HG03066 (cell line): ENCODE data around the gene PDCD11.
A peak's percentile ranks its signal among the peaks of the same experiment; 100 is the strongest.
"Not testable (repeated sequence)": the region's sequence is repeated elsewhere in the genome, so short reads cannot be mapped to it uniquely, and the experiment has no call there.

Experiments
- ATAC-seq: cut with Tn5 transposase; IDR thresholded peaks from one replicate; pipeline ENCODE4 v1.9.1; 2021; ENCODE audit warnings: low read depth; ENCODE audit not compliant: unreplicated experiment

PDCD11 gene

GRCh38 chr10:103396067-103396788 lies at the start of gene PDCD11, which contains the start of gene ATP5MK:
PDCD11 (plus strand) TSS chr10:103396626; CDS start chr10:103398427, 1,801 bp downstream.
ATP5MK (minus strand) TSS chr10:103396475; CDS start chr10:103392457, 4,018 bp downstream.
- peak; percentile 99 for ATAC-seq

GRCh38 chr10:103350175-103350516 lies 46.3 kb upstream of the PDCD11 start:
- no peak for ATAC-seq

GRCh38 chr10:103350517-103351260 lies 45.7 kb upstream of the PDCD11 start, which contains the start of gene PCGF6:
PCGF6 (minus strand) TSS chr10:103351140; CDS start chr10:103351066, 74 bp downstream.
- ATAC-seq = peak; percentile 73

GRCh38 chr10:103353281-103353680 lies 43.1 kb upstream of the PDCD11 start:
- no peak for ATAC-seq

- not testable (repeated sequence) for ATAC-seq
Observed at GRCh38 chr10:103354567-103354966, 41.9 kb upstream of the PDCD11 start.

GRCh38 chr10:103355906-103356599 lies 40.4 kb upstream of the PDCD11 start:
- ATAC-seq = no peak

- not testable (repeated sequence) for ATAC-seq
Observed at GRCh38 chr10:103359493-103359892, 36.9 kb upstream of the PDCD11 start.

GRCh38 chr10:103360791-103361190 lies 35.6 kb upstream of the PDCD11 start:
- ATAC-seq = not testable (repeated sequence)

GRCh38 chr10:103367379-103367781 lies 29.0 kb upstream of the PDCD11 start:
- no peak for ATAC-seq

GRCh38 chr10:103367782-103368518 lies 28.5 kb upstream of the PDCD11 start, which contains the start of gene TAF5:
TAF5 (plus strand) TSS chr10:103367976; CDS start chr10:103367990, 14 bp downstream.
- ATAC-seq = peak; percentile 66

- no peak for ATAC-seq
Observed at GRCh38 chr10:103373544-103373943, 22.9 kb upstream of the PDCD11 start.

GRCh38 chr10:103374263-103374662 lies 22.2 kb upstream of the PDCD11 start:
- ATAC-seq = no peak

- no peak for ATAC-seq
Observed at GRCh38 chr10:103382769-103383168, 13.7 kb upstream of the PDCD11 start.

GRCh38 chr10:103394180-103394579 lies 2.2 kb upstream of the PDCD11 start:
- no peak for ATAC-seq

- no peak for ATAC-seq
Observed at GRCh38 chr10:103395754-103396066, 716 bp upstream of the PDCD11 start.

- no peak for ATAC-seq
Observed at GRCh38 chr10:103396789-103397087, 312 bp downstream of the PDCD11 start.

- ATAC-seq = no peak
Observed at GRCh38 chr10:103397191-103397825, 882 bp downstream of the PDCD11 start.

- ATAC-seq = no peak
Observed at GRCh38 chr10:103413564-103413963, 17.1 kb downstream of the PDCD11 start.

- no peak for ATAC-seq
Observed at GRCh38 chr10:103415581-103415980, 19.2 kb downstream of the PDCD11 start.

- ATAC-seq = no peak
Observed at GRCh38 chr10:103416436-103417147, 20.2 kb downstream of the PDCD11 start.
